Effector memory CD4-positive, alpha-beta T cell (primary cell): ENCODE results near the gene ZFPM1.

Experiments used
- DNase-seq, 3 donors: peaks; one replicate each; pipeline ENCODE4 v3.0.0-alpha.2; 2020
- H3K27ac ChIP-seq: 2 replicates; pipeline ENCODE4 v1.7.0; 2013; ENCODE audit warnings: mild to moderate bottlenecking, low read length, moderate library complexity; ENCODE audit not compliant: insufficient read depth, poor library complexity, severe bottlenecking
- H3K27me3 ChIP-seq: replicated peaks from 2 replicates; pipeline ENCODE4 v1.7.0; 2013; ENCODE audit warnings: mild to moderate bottlenecking, low read length; ENCODE audit not compliant: insufficient read depth, control insufficient read depth, poor library complexity, severe bottlenecking
- H3K36me3 ChIP-seq: 2 replicates; pipeline ENCODE4 v1.7.0; 2013; ENCODE audit warnings: mild to moderate bottlenecking, low read length, moderate library complexity; ENCODE audit not compliant: control insufficient read depth, insufficient read depth
- H3K4me1 ChIP-seq: 2 replicates; pipeline ENCODE4 v1.7.0; 2013; ENCODE audit warnings: low read length, mild to moderate bottlenecking; ENCODE audit not compliant: control insufficient read depth, insufficient read depth, poor library complexity, severe bottlenecking
- H3K4me3 ChIP-seq: 2 replicates; pipeline ENCODE4 v1.7.0; 2013; ENCODE audit warnings: low read length, low read depth, mild to moderate bottlenecking; ENCODE audit not compliant: insufficient read depth, poor library complexity, severe bottlenecking
- H3K9me3 ChIP-seq: 2 replicates; pipeline ENCODE4 v1.7.0; 2013; ENCODE audit warnings: mild to moderate bottlenecking, low read length, moderate library complexity; ENCODE audit not compliant: control insufficient read depth

ZFPM1 gene

DNA sequence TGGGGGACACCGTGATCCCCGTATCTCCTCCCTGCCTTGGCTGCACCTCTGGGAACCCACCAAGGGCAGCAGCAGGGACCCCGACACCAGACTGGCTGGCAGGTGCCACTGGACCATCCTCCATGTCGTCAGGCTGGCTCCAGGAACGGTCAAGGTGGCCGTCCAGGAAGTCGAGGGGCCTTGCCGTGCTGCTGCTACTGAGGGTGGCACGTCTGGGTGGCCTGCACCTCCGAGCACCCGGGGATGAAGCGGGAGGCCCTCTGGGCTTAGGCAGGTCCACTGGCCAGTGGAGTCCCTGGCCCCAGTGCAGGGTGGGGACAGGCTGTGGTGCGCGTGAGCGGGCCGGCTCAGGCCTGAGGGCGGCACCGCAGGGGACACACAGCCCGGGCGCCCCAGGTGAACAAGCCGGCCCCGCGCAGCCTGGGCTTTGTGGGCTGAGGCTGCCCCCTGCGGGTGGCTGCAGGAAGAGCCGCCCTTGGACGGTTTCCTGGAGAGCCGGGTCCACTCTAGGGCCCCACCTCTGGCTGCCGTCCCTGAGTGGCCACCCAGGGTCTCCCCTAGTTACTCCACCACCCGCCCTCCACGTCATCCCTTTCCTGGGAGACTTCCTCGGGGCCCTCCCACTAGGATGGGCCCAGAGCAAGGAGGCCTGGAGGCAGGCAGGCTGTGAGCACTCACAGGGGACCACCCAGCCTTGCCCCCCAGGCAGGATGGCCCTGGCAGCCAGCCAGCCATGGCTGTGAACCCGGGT lies 74.3 kb downstream of the ZFPM1 start:
- no peaks in the 10 kb centered on the region for H3K9me3 ChIP-seq
- peak; percentile 30 to 45 (median 35) for DNase-seq
- H3K4me3 ChIP-seq = no peak overlapping the region

DNA sequence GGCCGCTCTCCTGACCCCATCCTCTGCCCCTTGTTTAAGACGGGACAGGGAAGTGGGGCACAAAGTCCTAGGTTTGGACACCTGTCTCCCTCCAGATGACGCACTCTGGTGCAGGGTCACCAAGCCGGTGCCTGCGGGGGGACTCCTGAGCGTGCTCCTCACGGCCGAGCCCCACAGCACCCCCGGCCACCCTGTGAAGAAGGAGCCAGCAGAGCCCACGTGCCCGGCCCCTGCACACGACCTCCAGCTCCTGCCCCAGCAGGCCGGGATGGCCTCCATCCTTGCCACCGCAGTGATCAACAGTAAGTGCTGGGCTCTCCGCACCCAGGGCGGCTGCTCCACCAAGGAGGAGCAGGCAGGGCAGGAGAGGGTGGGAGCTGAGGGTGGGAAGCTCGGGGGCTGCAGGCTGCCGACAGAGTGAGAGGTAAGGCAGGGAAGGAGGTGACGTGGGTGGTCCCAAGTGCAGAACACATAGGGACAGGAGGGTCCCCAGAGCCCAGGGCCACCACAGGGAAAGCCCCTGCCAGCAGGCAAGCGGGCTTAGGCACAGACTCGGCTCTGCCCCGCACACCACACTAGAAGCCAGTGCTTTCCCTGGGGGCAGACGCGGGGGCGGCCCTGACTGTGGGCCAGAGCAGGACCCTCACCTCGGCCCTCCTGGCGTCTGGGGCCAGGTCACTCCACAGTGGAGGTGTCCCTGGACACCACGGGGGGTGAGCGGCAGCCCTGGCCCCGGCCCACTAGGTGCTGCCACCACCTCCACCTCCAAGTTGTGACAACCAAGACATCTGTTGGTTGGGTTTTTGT lies 75.1 kb downstream of the ZFPM1 start:
- Histone ChIP-seq H3K27me3 (no peaks in the 10 kb centered on the region), H3K27ac (no peak overlapping the region), H3K36me3 (no peaks in the 10 kb centered on the region), H3K9me3 (no peaks in the 10 kb centered on the region), H3K4me1 (no peaks in the 10 kb centered on the region), H3K4me3 (no peak overlapping the region)
- no peak for DNase-seq

More for the DNA sequence above, 74.3 kb downstream of the ZFPM1 start:
- H3K27me3 ChIP-seq = no peaks in the 10 kb centered on the region
- no peaks in the 10 kb centered on the region for H3K36me3 ChIP-seq
- H3K27ac ChIP-seq = no peak overlapping the region
- H3K4me1 ChIP-seq = no peaks in the 10 kb centered on the region

DNA sequence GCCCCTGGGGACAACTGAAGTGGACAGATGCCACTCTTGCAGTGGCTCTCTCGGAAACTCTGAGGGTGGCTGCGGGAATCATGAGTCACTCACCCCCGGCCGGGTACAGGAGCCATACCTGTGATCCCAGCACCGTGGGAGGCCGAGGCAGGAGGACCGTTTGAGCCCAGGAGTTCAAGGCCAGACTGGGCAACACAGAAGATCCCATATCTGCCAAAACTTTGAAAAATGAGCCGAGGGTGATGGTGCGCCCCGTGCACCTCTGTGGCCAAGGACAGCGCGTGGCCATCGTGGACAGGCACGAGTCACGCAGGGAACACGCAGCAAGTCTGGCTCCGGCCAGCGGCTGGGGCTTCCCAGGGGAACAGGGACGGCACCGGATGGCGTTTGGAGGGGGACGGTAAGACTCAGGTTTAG lies 75.8 kb downstream of the ZFPM1 start:
- Histone ChIP-seq H3K27ac (no peak overlapping the region), H3K4me3 (no peak overlapping the region), H3K36me3 (no peaks in the 10 kb centered on the region), H3K4me1 (no peaks in the 10 kb centered on the region), H3K9me3 (no peaks in the 10 kb centered on the region), H3K27me3 (no peaks in the 10 kb centered on the region)
- DNase-seq = no peak

DNA sequence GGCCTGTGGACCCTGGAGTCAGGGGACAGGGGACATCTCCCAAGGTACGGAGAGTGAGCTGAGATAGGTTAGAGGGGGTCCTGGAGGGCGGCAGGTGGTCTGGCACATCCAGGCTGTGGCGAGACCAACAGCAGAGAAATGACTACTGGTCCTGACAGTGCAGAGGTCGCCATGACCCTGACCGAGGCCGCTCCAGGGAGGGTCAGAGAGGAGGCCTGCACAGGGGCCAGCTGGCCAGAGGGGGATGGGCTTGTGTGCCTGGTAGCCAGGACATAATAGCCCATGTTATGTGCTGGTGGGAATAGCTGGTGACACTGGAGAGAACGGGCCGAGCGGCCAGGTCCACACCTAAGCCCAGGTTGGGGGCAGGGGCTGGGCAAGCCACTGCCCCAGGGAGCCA lies 76.5 kb downstream of the ZFPM1 start:
- Histone ChIP-seq H3K4me3 (no peak overlapping the region), H3K9me3 (no peaks in the 10 kb centered on the region), H3K36me3 (no peaks in the 10 kb centered on the region), H3K27ac (no peak overlapping the region), H3K27me3 (no peaks in the 10 kb centered on the region), H3K4me1 (no peaks in the 10 kb centered on the region)
- DNase-seq = no peak

DNA sequence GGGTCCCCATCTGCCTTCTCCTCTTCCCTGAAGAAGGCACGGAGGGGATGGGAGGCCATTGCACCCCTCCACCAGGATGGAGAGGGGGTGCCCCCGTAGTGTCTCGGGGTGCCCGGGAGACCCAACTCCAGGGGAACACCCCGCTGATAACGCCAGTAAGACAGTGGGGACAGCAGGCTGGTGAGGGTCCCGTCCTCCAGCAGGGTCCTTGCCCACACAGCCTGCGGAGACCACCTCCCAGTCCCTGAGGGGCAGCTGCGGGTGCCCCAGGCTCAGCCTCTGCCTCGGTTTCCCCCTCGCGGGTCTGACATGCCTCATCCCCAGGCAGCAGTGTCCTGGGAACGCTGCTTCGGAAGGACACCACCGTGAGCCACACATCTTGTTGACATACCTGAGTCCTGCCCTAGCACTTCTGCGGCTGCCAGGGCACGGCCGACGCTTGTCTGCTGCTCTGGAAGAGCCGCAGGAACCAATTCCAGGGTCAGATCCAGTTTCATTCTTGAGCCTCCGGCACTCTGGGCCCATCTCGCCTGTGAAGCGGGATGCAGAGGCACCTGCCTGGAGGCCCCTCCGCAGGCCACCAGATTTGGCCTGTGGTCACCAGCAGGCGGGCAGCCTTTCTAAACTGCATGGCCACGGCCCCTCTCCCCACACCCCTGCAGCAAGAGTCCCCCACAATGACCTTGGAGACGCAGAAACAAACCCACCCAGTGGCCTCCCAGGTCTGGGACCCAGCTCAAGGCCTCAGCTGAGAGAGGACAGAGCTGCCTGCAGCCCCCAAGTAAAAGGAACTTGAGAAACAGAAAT lies 77.2 kb downstream of the ZFPM1 start:
- Histone ChIP-seq H3K9me3 (no peaks in the 10 kb centered on the region), H3K36me3 (no peaks in the 10 kb centered on the region), H3K27me3 (no peaks in the 10 kb centered on the region), H3K27ac (no peak overlapping the region), H3K4me1 (peaks cover 6% of the 10 kb centered on the region), H3K4me3 (no peak overlapping the region)
- DNase-seq = no peak

DNA sequence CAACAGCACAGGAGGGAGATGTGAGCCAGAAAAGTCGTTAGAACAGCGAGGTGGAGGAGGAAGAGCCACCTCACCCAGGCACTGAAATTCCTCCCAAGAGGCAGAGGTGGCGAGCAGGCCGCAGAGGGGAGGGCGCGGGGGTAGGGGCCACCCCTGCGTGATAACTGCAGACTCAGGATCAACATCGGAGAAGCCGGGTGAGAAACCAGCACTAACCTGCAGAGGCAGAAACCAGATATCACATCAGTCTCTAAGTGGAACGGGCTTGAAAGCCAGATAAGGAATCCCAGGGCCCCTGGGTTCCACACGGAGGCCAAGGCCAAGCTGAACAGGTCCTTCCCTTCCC lies 77.8 kb downstream of the ZFPM1 start:
- H3K4me1 ChIP-seq = peaks cover 9% of the 10 kb centered on the region
- no peak overlapping the region for H3K4me3 ChIP-seq
- H3K27ac ChIP-seq = no peak overlapping the region
- DNase-seq = no peak
- no peaks in the 10 kb centered on the region for H3K9me3 ChIP-seq
- H3K27me3 ChIP-seq = no peaks in the 10 kb centered on the region
- H3K36me3 ChIP-seq = no peaks in the 10 kb centered on the region

DNA sequence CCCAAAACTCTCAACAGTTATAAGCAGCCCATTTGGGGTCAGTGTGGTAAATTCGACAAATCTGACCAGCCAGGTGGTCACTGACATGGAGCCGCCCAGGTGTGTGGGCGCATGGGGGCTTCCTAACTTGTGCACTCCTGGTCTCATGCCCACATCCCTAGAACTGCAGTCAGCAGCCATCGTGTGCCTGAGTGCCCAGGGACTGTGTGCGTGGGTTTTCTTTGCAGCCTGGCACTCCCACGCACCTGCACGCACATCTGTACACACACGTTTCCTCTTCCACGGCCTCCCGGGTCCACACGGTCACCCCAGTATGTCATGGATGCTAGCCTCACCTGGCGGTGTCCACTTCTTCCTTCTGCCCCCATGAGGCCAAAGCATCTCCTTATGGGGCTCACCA lies 78.3 kb downstream of the ZFPM1 start:
- DNase-seq = no peak
- H3K27me3 ChIP-seq = no peaks in the 10 kb centered on the region
- H3K9me3 ChIP-seq = no peaks in the 10 kb centered on the region
- no peak overlapping the region for H3K4me3 ChIP-seq
- no peak overlapping the region for H3K27ac ChIP-seq
- no peaks in the 10 kb centered on the region for H3K36me3 ChIP-seq
- H3K4me1 ChIP-seq = peaks cover 9% of the 10 kb centered on the region

DNA sequence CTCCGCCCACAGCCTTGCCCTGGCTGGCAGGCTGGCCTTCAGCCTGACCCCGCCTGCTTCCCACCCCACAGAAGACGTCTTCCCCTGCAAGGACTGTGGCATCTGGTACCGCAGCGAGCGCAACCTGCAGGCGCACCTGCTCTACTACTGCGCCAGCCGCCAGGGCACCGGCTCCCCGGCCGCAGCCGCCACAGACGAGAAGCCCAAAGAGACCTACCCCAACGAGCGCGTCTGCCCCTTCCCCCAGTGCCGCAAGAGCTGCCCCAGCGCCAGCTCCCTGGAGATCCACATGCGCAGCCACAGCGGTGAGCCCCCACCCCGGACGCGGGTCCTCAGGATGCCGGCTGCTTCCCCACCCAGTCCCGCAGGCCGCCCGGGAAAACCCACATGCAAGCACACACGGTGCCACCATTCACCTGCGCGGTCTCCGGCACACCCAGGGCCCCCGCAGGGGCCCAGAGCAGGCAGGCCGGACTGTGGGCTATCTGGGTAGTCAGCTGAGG lies 78.9 kb downstream of the ZFPM1 start:
- peaks cover 9% of the 10 kb centered on the region for H3K4me1 ChIP-seq
- DNase-seq = no peak
- no peaks in the 10 kb centered on the region for H3K27me3 ChIP-seq
- H3K36me3 ChIP-seq = no peaks in the 10 kb centered on the region
- H3K9me3 ChIP-seq = no peaks in the 10 kb centered on the region
- no peak overlapping the region for H3K4me3 ChIP-seq
- no peak overlapping the region for H3K27ac ChIP-seq

DNA sequence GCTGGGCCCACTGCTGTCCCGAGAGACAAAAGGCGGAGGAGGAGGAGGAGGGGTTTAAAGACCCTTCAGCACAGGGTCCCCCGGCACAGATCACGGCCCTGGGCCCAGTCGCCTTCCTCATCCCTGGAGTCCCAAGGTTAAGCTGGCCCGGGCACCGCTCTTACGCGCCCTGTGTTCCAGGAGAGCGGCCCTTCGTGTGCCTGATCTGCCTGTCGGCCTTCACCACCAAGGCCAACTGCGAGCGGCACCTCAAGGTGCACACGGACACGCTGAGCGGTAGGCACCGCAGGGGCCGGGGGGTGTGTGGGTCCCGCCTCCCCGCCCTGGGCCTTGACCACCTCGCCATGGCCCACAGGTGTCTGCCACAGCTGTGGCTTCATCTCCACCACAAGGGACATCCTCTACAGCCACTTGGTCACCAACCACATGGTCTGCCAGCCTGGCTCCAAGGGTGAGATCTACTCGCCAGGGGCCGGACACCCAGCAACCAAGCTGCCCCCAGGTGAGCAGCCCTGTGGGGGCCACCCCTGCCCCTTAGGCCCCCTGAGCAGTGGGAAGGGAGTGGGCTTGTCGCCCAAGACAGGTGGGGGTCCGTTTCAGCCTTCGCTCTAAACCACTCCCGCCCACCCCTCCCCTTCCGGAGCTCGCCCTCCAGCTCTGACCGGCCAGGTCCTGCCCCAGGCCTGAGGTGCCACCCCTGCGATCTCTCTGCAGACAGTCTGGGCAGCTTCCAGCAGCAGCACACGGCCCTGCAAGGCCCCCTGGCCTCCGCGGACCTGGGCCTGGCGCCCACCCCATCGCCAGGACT lies 79.6 kb downstream of the ZFPM1 start:
- H3K27ac ChIP-seq = no peak overlapping the region
- H3K36me3 ChIP-seq = no peaks in the 10 kb centered on the region
- peaks cover 9% of the 10 kb centered on the region for H3K4me1 ChIP-seq
- no peak for DNase-seq
- no peaks in the 10 kb centered on the region for H3K27me3 ChIP-seq
- no peak overlapping the region for H3K4me3 ChIP-seq
- H3K9me3 ChIP-seq = no peaks in the 10 kb centered on the region
